A549 (cell line): ENCODE results near the gene TSC22D2. TPM values are rescaled to one million over a fixed set of nuclear protein-coding genes. Genes with fewer than 3 reads are reported as not detected.
A peak's percentile ranks its signal among the peaks of the same experiment; 100 is the strongest.

Source experiments
- ATAC-seq, 2 experiments: fragments of 200-7000 bp in 1 of 2; fragments of >200 bp in 1 of 2; cut with Nextera tagmentation in 1 of 2; cut with Tn5 transposase in 1 of 2; 3 replicates each; pipeline versions ENCODE4 v1.8.0 to v1.9.1; 2018 to 2020; ENCODE audit warnings: mild to moderate bottlenecking in 1 of 2, moderate library complexity in 1 of 2
- CTCF ChIA-PET: fragments of 300-600 bp; sonication (Branson Sonifier 250); formaldehyde crosslinking; extraction: SDS; loops from one replicate; lab custom pipeline; 2021; ENCODE audit warnings: antibody characterized with exemption, inconsistent platforms; lab: Yijun Ruan, JAX
- POLR2A ChIA-PET: fragments of 350-600 bp; formaldehyde crosslinking; extraction: SDS; loops from one replicate; lab custom pipeline; 2021; ENCODE audit warnings: antibody characterized with exemption, inconsistent platforms; lab: Yijun Ruan, JAX
- DNase-seq, 2 experiments: peaks; one replicate each; pipeline versions ENCODE4 v3.0.0 to v3.0.0-alpha.2; 2011 to 2016; ENCODE audit warnings: low read depth in 1 of 2, low spot score in 1 of 2
- FAIRE-seq: peaks from 2 replicates; lab custom pipeline; 2011; peaks lifted over from hg19 to GRCh38; lab: Jason Lieb, UNC
- H3K27ac ChIP-seq, 2 experiments: fragments of >200 bp; sonication (Bioruptor Twin); formaldehyde crosslinking; 3 replicates each; pipeline ENCODE4 v1.5.1; 2016 to 2017
- H3K4me1 ChIP-seq: fragments of >200 bp; sonication (Bioruptor Twin); formaldehyde crosslinking; 3 replicates; pipeline ENCODE4 v1.6.1; 2016
- H3K4me2 ChIP-seq: fragments of >200 bp; sonication (Bioruptor Twin); formaldehyde crosslinking; 3 replicates; pipeline ENCODE4 v1.6.1; 2016
- H3K4me3 ChIP-seq: fragments of >200 bp; sonication (Bioruptor Twin); formaldehyde crosslinking; 3 replicates; pipeline ENCODE4 v1.5.1; 2016
- H3K9me3 ChIP-seq: fragments of >200 bp; sonication (Bioruptor Twin); formaldehyde crosslinking; 3 replicates; pipeline ENCODE4 v1.6.1; 2016
- BHLHE40 ChIP-seq: IDR thresholded peaks from 2 replicates; pipeline ENCODE4 v1.6.1; 2012; ENCODE audit warnings: low read depth, low read length, inconsistent platforms
- CBX8 ChIP-seq: fragments of 200-600 bp; sonication (generic); IDR thresholded peaks from 2 replicates; pipeline ENCODE4 v1.6.1; 2016
- CEBPB ChIP-seq, 2 experiments: fragments of >200 bp in 1 of 2; sonication (Bioruptor Twin) in 1 of 2; formaldehyde crosslinking in 1 of 2; IDR thresholded peaks; 2 replicates each; pipeline ENCODE4 v1.6.1; 2012 to 2016
- CHD2 ChIP-seq: fragments of 150-350 bp; IDR thresholded peaks from 2 replicates; pipeline ENCODE4 v1.6.1; 2014; ENCODE audit warnings: low read length; ENCODE audit not compliant: partially characterized antibody
- ESRRA ChIP-seq: fragments of 150-350 bp; IDR thresholded peaks from 2 replicates; pipeline ENCODE4 v1.6.1; 2014; ENCODE audit warnings: mild to moderate bottlenecking, low read length, borderline replicate concordance
- FOSB ChIP-seq: fragments of 250-450 bp; sonication (Bioruptor Pico); IDR thresholded peaks from 2 replicates; pipeline ENCODE4 v1.5.0; 2020; ENCODE audit warnings: mild to moderate bottlenecking, moderate library complexity
- FOXS1 ChIP-seq: fragments of 250-450 bp; sonication (Bioruptor Pico); IDR thresholded peaks from 2 replicates; pipeline ENCODE4 v1.5.0; 2020; ENCODE audit warnings: mild to moderate bottlenecking, moderate library complexity
- HDAC2 ChIP-seq: fragments of 200-600 bp; sonication (generic); IDR thresholded peaks from 2 replicates; pipeline ENCODE4 v1.6.1; 2016
- MAX ChIP-seq: IDR thresholded peaks from 2 replicates; pipeline ENCODE4 v1.6.1; 2012
- MYC ChIP-seq: IDR thresholded peaks from 2 replicates; pipeline ENCODE4 v1.6.1; 2012; ENCODE audit warnings: mild to moderate bottlenecking, inconsistent platforms, low read length, improper control_type of control experiment, borderline replicate concordance
- NR3C1 ChIP-seq: fragments of >200 bp; sonication (Bioruptor Twin); formaldehyde crosslinking; IDR thresholded peaks from 3 replicates; pipeline ENCODE4 v1.6.1; 2017
- POLR2A ChIP-seq: IDR thresholded peaks from 2 replicates; pipeline ENCODE4 v1.6.1; 2012; ENCODE audit warnings: mild to moderate bottlenecking, low read length
- POLR2AphosphoS2 ChIP-seq: conservative IDR thresholded peaks from 2 replicates; pipeline ENCODE4 v1.6.1; 2012; ENCODE audit warnings: low read length, improper control_type of control experiment, inconsistent platforms
- RAD21 ChIP-seq, 2 experiments: fragments of >200 bp in 1 of 2; sonication (Bioruptor Twin) in 1 of 2; formaldehyde crosslinking in 1 of 2; IDR thresholded peaks in 1 of 2; conservative IDR thresholded peaks in 1 of 2; 2 replicates in 1 of 2; 3 replicates in 1 of 2; pipeline ENCODE4 v1.6.1; 2012 to 2018; ENCODE audit warnings: inconsistent platforms in 1 of 2
- REST ChIP-seq: fragments of 200-600 bp; sonication (generic); IDR thresholded peaks from 2 replicates; pipeline ENCODE4 v1.6.1; 2016; ENCODE audit warnings: antibody characterized with exemption, mild to moderate bottlenecking, moderate library complexity
- RFX5 ChIP-seq: fragments of 450-650 bp; IDR thresholded peaks from 2 replicates; pipeline ENCODE4 v1.7.1; 2014; ENCODE audit warnings: antibody characterized with exemption, mild to moderate bottlenecking, moderate library complexity
- SMC3 ChIP-seq: fragments of >200 bp; sonication (Bioruptor Twin); formaldehyde crosslinking; IDR thresholded peaks from 3 replicates; pipeline ENCODE4 v1.6.1; 2018; ENCODE audit warnings: inconsistent platforms
- ZFP36 ChIP-seq: fragments of 450-650 bp; IDR thresholded peaks from 2 replicates; pipeline ENCODE4 v1.6.1; 2014; ENCODE audit warnings: borderline replicate concordance; ENCODE audit not compliant: partially characterized antibody
- WGBS: methylation state at CpG from one replicate; pipeline ENCODE4 v1.1.6; 2017; ENCODE audit errors: missing lambda C conversion rate; 5-methylcytosine and 5-hydroxymethylcytosine counted together
- polyA plus RNA-seq, 4 experiments: library from polyadenylated mRNA; depleted of rRNA in 3 of 4; stranded (reverse); fragments of >200 nt; fragmentation: RNase III in 1 of 4; extraction: RNeasy Plus Mini Kit Qiagen cat#74134 plus additional on column Dnase treatment in 1 of 4; gene quantifications; 2 replicates in 3 of 4; 3 replicates in 1 of 4; pipeline ENCODE4 v1.2.3, GENCODE V29; 2011 to 2017

The TSC22D2 gene
- polyA plus RNA-seq, 2 of the 4 experiments (the other 2 are of a cell fraction) = 8.8 to 13.9 TPM

- Histone ChIP-seq H3K4me3 (no peak overlapping the region), H3K27ac (no peak overlapping the region), H3K9me3 (no peaks in the 10 kb centered on the region), H3K4me2 (no peak overlapping the region), H3K4me1 (peaks cover 52% of the 10 kb centered on the region)
- no peak for ATAC-seq
- 84% methylated on average over 3 of the region's 3 CpGs for WGBS
- CTCF ChIA-PET = interaction anchor here (0.7 to 2.0 kb wide), 6 partner anchors 9 to 926 kb away, joined by 3 to 6 read pairs (median 4); no protein-coding TSS in a partner anchor
- no peak for FAIRE-seq
- no peak for TF ChIP-seq NR3C1
- no peak for TF ChIP-seq RAD21 (conservative IDR thresholded peaks at IDR 0.05 in 1 of 2, IDR thresholded peaks at IDR 0.05 in 1 of 2)
- no peak for TF ChIP-seq REST
- TF ChIP-seq CHD2 = no peak
- no peak for TF ChIP-seq POLR2A
- no peak for TF ChIP-seq POLR2AphosphoS2
- POLR2A ChIA-PET = no interaction called here
- DNase-seq = no peak
These were observed 13.2 kb downstream of the TSC22D2 start for GRCh38 chr3:150421256-150421655.

- Histone ChIP-seq H3K4me1 (peaks cover 45% of the 10 kb centered on the region), H3K27ac (no peak overlapping the region), H3K4me3 (no peak overlapping the region), H3K4me2 (peak overlapping the region; percentile 0; the same call in 1 of the 3 replicates), H3K9me3 (no peaks in the 10 kb centered on the region)
- CTCF ChIA-PET = interaction anchor here (1.5 to 2.0 kb wide), 3 partner anchors 9 to 74 kb away, joined by 3 to 6 read pairs (median 5); no protein-coding TSS in a partner anchor
- DNase-seq (no peak), FAIRE-seq (no peak), ATAC-seq (peak in 1 of 2 experiments; percentile 58; a peak in 3 of 6 replicates)
- WGBS = 71% methylated on average over 3 of the region's 3 CpGs
- no peak for TF ChIP-seq CBX8
- TF ChIP-seq ESRRA = no peak
- no peak for TF ChIP-seq CEBPB (IDR thresholded peaks at IDR 0.05)
- no peak for TF ChIP-seq BHLHE40
- no peak for TF ChIP-seq ZFP36
- TF ChIP-seq RFX5 = no peak
- TF ChIP-seq FOXS1 = no peak
- TF ChIP-seq SMC3 = no peak
- TF ChIP-seq MAX = no peak
- TF ChIP-seq NR3C1 = no peak
- no peak for TF ChIP-seq MYC
- TF ChIP-seq CHD2 = no peak
- no peak for TF ChIP-seq FOSB (CRISPR knock-in tag)
- TF ChIP-seq REST = no peak
- TF ChIP-seq HDAC2 = no peak
- POLR2A ChIA-PET = no interaction called here
These were observed 13.9 kb downstream of the TSC22D2 start for GRCh38 chr3:150421799-150422548.
